IMR-90 (cell line): ENCODE data around the gene PARL. TPM values are rescaled to one million over a fixed set of nuclear protein-coding genes. Genes with fewer than 3 reads are reported as not detected.

Experiments used
- ATAC-seq: fragments of 200-7000 bp; cut with Tn5 transposase; 2 replicates; pipeline ENCODE4 v1.9.1; 2020; ENCODE audit warnings: low read depth, mild to moderate bottlenecking, moderate library complexity
- BruUV-seq: library from RNA; stranded (reverse); fragments of 400-500 nt; replicated peaks from 2 replicates; lab custom pipeline; 2021; lab: Mats Ljungman, UMichigan
- CTCF ChIA-PET: fragments of 300-600 bp; formaldehyde crosslinking; extraction: SDS; loops from one replicate; lab custom pipeline; 2021; ENCODE audit warnings: antibody characterized with exemption; lab: Yijun Ruan, JAX
- POLR2A ChIA-PET: fragments of 300-600 bp; sonication (Branson Sonifier 250); formaldehyde crosslinking; loops from one replicate; lab custom pipeline; 2022; ENCODE audit warnings: antibody characterized with exemption; ENCODE audit not compliant: unreplicated experiment; lab: Charles Lee
- DNase-seq: peaks from one replicate; pipeline ENCODE4 v3.0.0; 2013
- H2AFZ ChIP-seq: replicated peaks from 2 replicates; pipeline ENCODE3; 2013; ENCODE audit warnings: low read length, mild to moderate bottlenecking; ENCODE audit not compliant: poor library complexity
- H2AK5ac ChIP-seq: 2 replicates; pipeline ENCODE4 v1.6.1; 2013; ENCODE audit warnings: low read depth, low read length, inconsistent platforms
- H2AK9ac ChIP-seq: replicated peaks from 2 replicates; pipeline ENCODE3; 2013; ENCODE audit warnings: mild to moderate bottlenecking, low read depth, low read length, moderate library complexity; ENCODE audit not compliant: poor library complexity
- H2BK120ac ChIP-seq: 2 replicates; pipeline ENCODE4 v1.6.1; 2013; ENCODE audit warnings: low read depth, low read length, inconsistent platforms
- H2BK15ac ChIP-seq: 3 replicates; pipeline ENCODE4 v1.6.1; 2013; ENCODE audit warnings: low read depth, low read length, inconsistent platforms
- H2BK20ac ChIP-seq: 2 replicates; pipeline ENCODE4 v1.6.1; 2013; ENCODE audit warnings: low read depth, mild to moderate bottlenecking, inconsistent platforms, low read length, moderate library complexity
- H2BK5ac ChIP-seq: 2 replicates; pipeline ENCODE4 v1.6.1; 2013; ENCODE audit warnings: mild to moderate bottlenecking, low read depth, low read length, inconsistent platforms; ENCODE audit not compliant: poor library complexity, severe bottlenecking
- H3K14ac ChIP-seq: replicated peaks from 2 replicates; pipeline ENCODE4 v1.6.1; 2013; ENCODE audit warnings: low read depth, low read length, inconsistent platforms
- H3K18ac ChIP-seq: 2 replicates; pipeline ENCODE4 v1.6.1; 2013; ENCODE audit warnings: low read depth, low read length, control low read depth
- H3K23ac ChIP-seq: 2 replicates; pipeline ENCODE4 v1.6.1; 2013; ENCODE audit warnings: low read depth, low read length, inconsistent platforms
- H3K27ac ChIP-seq: 2 replicates; pipeline ENCODE4 v1.5.1; 2013; ENCODE audit warnings: mild to moderate bottlenecking, control low read depth, low read length; ENCODE audit not compliant: insufficient read depth
- H3K27me3 ChIP-seq: 2 replicates; pipeline ENCODE4 v1.6.1; 2013; ENCODE audit warnings: low read length; ENCODE audit not compliant: control insufficient read depth, insufficient read depth
- H3K36me3 ChIP-seq: 2 replicates; pipeline ENCODE4 v1.6.1; 2013; ENCODE audit warnings: low read length, mixed read lengths; ENCODE audit not compliant: control insufficient read depth, insufficient read depth
- H3K4ac ChIP-seq: 2 replicates; pipeline ENCODE4 v1.6.1; 2013; ENCODE audit warnings: low read depth, low read length, inconsistent platforms
- H3K4me1 ChIP-seq: 2 replicates; pipeline ENCODE4 v1.6.1; 2013; ENCODE audit warnings: low read length, mixed read lengths; ENCODE audit not compliant: control insufficient read depth, insufficient read depth
- H3K4me2 ChIP-seq: 2 replicates; pipeline ENCODE4 v1.6.1; 2013; ENCODE audit warnings: low read depth, mild to moderate bottlenecking, control low read depth, low read length, moderate library complexity
- H3K4me3 ChIP-seq: 2 replicates; pipeline ENCODE4 v1.5.1; 2013; ENCODE audit warnings: low read depth, mild to moderate bottlenecking, control low read depth, low read length, moderate library complexity; ENCODE audit not compliant: insufficient read depth
- H3K56ac ChIP-seq: 2 replicates; pipeline ENCODE4 v1.6.1; 2013; ENCODE audit warnings: low read length, inconsistent platforms; ENCODE audit not compliant: insufficient read depth; ENCODE audit errors: extremely low read depth
- H3K79me1 ChIP-seq, 2 experiments: 2 replicates each; pipeline ENCODE4 v1.6.1; 2013; ENCODE audit warnings: low read length in 2 of 2, inconsistent platforms in 1 of 2, low read depth in 1 of 2
- H3K9ac ChIP-seq: 2 replicates; pipeline ENCODE4 v1.6.1; 2013; ENCODE audit warnings: low read depth, low read length, control low read depth
- H3K9me1 ChIP-seq: 2 replicates; pipeline ENCODE4 v1.6.1; 2013; ENCODE audit warnings: low read length, inconsistent platforms; ENCODE audit not compliant: insufficient read depth
- H3K9me3 ChIP-seq: 2 replicates; pipeline ENCODE4 v1.6.1; 2013; ENCODE audit warnings: low read length; ENCODE audit not compliant: control insufficient read depth, insufficient read depth
- H4K20me1 ChIP-seq: 2 replicates; pipeline ENCODE4 v1.6.1; 2013; ENCODE audit warnings: low read length, inconsistent platforms; ENCODE audit not compliant: insufficient read depth
- H4K5ac ChIP-seq: 2 replicates; pipeline ENCODE4 v1.6.1; 2013; ENCODE audit warnings: mild to moderate bottlenecking, low read depth, low read length, control low read depth
- H4K8ac ChIP-seq, 2 experiments: 2 replicates each; pipeline ENCODE4 v1.6.1; 2013; ENCODE audit warnings: low read depth in 2 of 2, low read length in 2 of 2, control low read depth in 1 of 2, inconsistent platforms in 1 of 2
- H4K91ac ChIP-seq: 2 replicates; pipeline ENCODE4 v1.6.1; 2013; ENCODE audit warnings: low read depth, low read length, inconsistent platforms; ENCODE audit not compliant: insufficient read depth
- CEBPB ChIP-seq: IDR thresholded peaks from 2 replicates; pipeline ENCODE4 v1.6.1; 2012; ENCODE audit warnings: low read depth, low read length, improper control_type of control experiment
- NFE2L2 ChIP-seq: fragments of 150-350 bp; IDR thresholded peaks from 2 replicates; pipeline ENCODE4 v1.6.1; 2016; ENCODE audit warnings: low read depth, mild to moderate bottlenecking, low read length
- SMC3 ChIP-seq: fragments of 150-350 bp; IDR thresholded peaks from 2 replicates; pipeline ENCODE4 v1.6.1; 2016; ENCODE audit warnings: low read depth, mild to moderate bottlenecking, antibody characterized with exemption, low read length, moderate library complexity
- WGBS, 2 experiments: methylation state at CpG; one replicate each; pipeline versions ENCODE4 v1.1.5 to v1.1.7; 2013; ENCODE audit warnings: missing lambda C conversion rate in 2 of 2; ENCODE audit not compliant: insufficient read length in 1 of 2; ENCODE audit errors: extremely low coverage in 2 of 2; 5-methylcytosine and 5-hydroxymethylcytosine counted together
- dilution Hi-C: fragments of 300-500 bp; cut with HindIII; formaldehyde crosslinking; loops from one replicate; pipeline ENCODE4 v1.14.3; 2018; ENCODE audit warnings: low sequenced_read_pairs; ENCODE audit not compliant: unreplicated experiment
- in situ Hi-C: fragments of 300-500 bp; cut with MboI; formaldehyde crosslinking; loops from 3 replicates; pipeline ENCODE4 v1.14.3; 2019; ENCODE audit warnings: low sequenced_read_pairs, inconsistent platforms, mixed read lengths
- intact Hi-C: fragments of 100-400 bp; cut with micrococcal nuclease; formaldehyde crosslinking; loops from 2 replicates; pipeline ENCODE4 v1.10.0; 2022
- polyA plus RNA-seq, 3 experiments: library from polyadenylated mRNA; depleted of rRNA; stranded (reverse); fragments of >200 nt; gene quantifications; 2 replicates each; pipeline ENCODE4 v1.2.3, GENCODE V29; 2012; ENCODE audit warnings: low replicate concordance in 1 of 3
- total RNA-seq: library from RNA; depleted of rRNA; stranded (reverse); fragments of >200 nt; gene quantifications from 2 replicates; pipeline ENCODE4 v1.2.3, GENCODE V29; 2012
- TF ChIP-seq, protein P1 (sequence below): conservative IDR thresholded peaks from 2 replicates; pipeline ENCODE4 v1.5.1; 2012; ENCODE audit warnings: mild to moderate bottlenecking, low read depth, low read length, improper control_type of control experiment
- TF ChIP-seq, protein P2 (sequence below): fragments of 150-350 bp; IDR thresholded peaks from 2 replicates; pipeline ENCODE4 v1.6.1; 2016; ENCODE audit warnings: low read depth, mild to moderate bottlenecking, low read length, moderate library complexity, borderline replicate concordance

The PARL gene
- total and polyA plus RNA-seq, 2 of the 4 experiments (the other 2 are of a cell fraction) = 35.5 to 42.6 TPM

DNA sequence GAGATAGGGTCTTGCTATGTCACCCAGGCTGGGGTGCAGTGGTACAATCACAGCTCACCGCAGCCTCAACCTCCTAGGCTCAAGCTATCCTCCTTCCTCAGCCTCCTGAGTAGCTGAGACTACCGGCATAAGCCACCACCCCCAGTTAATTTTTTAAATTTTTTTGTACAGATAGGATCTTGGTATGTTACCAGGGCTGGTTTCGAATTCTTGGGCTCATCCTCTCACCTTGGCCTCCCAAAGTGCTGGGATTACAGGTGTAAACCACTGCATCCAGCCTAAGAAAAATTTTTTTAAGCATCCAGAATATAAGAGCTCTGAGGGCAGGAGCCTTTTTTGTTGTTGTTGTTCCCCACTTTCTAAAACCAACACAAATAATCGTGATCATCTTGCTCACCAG, 44.9 kb downstream of the PARL start:
- no peak overlapping the region for H3K18ac ChIP-seq
- ChIA-PET CTCF (no interaction called here), POLR2A (no interaction called here)
- peaks cover 23% of the 10 kb centered on the region for H3K36me3 ChIP-seq
- ATAC-seq (no peak), DNase-seq (no peak)
- dilution Hi-C loops = no loop called here
- no peak overlapping the region for H4K8ac ChIP-seq
- WGBS, 2 experiments = no CpG with 5 or more reads among the region's 4 CpGs
- intact Hi-C loops = no loop called here
- TF ChIP-seq, protein P1, sequence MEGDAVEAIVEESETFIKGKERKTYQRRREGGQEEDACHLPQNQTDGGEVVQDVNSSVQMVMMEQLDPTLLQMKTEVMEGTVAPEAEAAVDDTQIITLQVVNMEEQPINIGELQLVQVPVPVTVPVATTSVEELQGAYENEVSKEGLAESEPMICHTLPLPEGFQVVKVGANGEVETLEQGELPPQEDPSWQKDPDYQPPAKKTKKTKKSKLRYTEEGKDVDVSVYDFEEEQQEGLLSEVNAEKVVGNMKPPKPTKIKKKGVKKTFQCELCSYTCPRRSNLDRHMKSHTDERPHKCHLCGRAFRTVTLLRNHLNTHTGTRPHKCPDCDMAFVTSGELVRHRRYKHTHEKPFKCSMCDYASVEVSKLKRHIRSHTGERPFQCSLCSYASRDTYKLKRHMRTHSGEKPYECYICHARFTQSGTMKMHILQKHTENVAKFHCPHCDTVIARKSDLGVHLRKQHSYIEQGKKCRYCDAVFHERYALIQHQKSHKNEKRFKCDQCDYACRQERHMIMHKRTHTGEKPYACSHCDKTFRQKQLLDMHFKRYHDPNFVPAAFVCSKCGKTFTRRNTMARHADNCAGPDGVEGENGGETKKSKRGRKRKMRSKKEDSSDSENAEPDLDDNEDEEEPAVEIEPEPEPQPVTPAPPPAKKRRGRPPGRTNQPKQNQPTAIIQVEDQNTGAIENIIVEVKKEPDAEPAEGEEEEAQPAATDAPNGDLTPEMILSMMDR = no peak
- no peak for TF ChIP-seq CEBPB
- TF ChIP-seq, protein P2, sequence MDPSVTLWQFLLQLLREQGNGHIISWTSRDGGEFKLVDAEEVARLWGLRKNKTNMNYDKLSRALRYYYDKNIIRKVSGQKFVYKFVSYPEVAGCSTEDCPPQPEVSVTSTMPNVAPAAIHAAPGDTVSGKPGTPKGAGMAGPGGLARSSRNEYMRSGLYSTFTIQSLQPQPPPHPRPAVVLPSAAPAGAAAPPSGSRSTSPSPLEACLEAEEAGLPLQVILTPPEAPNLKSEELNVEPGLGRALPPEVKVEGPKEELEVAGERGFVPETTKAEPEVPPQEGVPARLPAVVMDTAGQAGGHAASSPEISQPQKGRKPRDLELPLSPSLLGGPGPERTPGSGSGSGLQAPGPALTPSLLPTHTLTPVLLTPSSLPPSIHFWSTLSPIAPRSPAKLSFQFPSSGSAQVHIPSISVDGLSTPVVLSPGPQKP = no peak
- no peak for TF ChIP-seq SMC3
- no peak for TF ChIP-seq NFE2L2
- no peak overlapping the region for H3K56ac ChIP-seq
- no peak overlapping the region for H2BK20ac ChIP-seq
- H4K20me1 ChIP-seq = no peaks in the 10 kb centered on the region
- H3K27me3 ChIP-seq = no peaks in the 10 kb centered on the region
- BruUV-seq = no TSS peak
- in situ Hi-C loops = no loop called here
- no peak overlapping the region for H3K9ac ChIP-seq
- H3K14ac ChIP-seq = no peak overlapping the region
- no peak overlapping the region for H3K4me2 ChIP-seq
- H3K9me3 ChIP-seq = no peaks in the 10 kb centered on the region
- H2AK5ac ChIP-seq = no peak overlapping the region
- no peak overlapping the region for H4K91ac ChIP-seq
- H2BK120ac ChIP-seq = no peak overlapping the region
- peaks cover 4% of the 10 kb centered on the region for H3K9me1 ChIP-seq
- H2BK15ac ChIP-seq = no peak overlapping the region
- no peak overlapping the region for H2BK5ac ChIP-seq
- H3K23ac ChIP-seq = no peak overlapping the region
- H3K4me3 ChIP-seq = no peak overlapping the region
- H3K27ac ChIP-seq = no peak overlapping the region
- H2AFZ ChIP-seq = no peak overlapping the region
- peaks cover 5 to 8% of the 10 kb centered on the region in 2 experiments; a peak in 1 of 4 replicates for H3K79me1 ChIP-seq
- no peak overlapping the region for H2AK9ac ChIP-seq
- H3K4ac ChIP-seq = no peak overlapping the region
- no peak overlapping the region for H4K5ac ChIP-seq
- no peaks in the 10 kb centered on the region for H3K4me1 ChIP-seq
